ENCODE measurements around the gene NXN.
"Not testable (repeated sequence)": the region's sequence is repeated elsewhere in the genome, so short reads cannot be mapped to it uniquely, and the experiment has no call there.

The NXN gene

DNA sequence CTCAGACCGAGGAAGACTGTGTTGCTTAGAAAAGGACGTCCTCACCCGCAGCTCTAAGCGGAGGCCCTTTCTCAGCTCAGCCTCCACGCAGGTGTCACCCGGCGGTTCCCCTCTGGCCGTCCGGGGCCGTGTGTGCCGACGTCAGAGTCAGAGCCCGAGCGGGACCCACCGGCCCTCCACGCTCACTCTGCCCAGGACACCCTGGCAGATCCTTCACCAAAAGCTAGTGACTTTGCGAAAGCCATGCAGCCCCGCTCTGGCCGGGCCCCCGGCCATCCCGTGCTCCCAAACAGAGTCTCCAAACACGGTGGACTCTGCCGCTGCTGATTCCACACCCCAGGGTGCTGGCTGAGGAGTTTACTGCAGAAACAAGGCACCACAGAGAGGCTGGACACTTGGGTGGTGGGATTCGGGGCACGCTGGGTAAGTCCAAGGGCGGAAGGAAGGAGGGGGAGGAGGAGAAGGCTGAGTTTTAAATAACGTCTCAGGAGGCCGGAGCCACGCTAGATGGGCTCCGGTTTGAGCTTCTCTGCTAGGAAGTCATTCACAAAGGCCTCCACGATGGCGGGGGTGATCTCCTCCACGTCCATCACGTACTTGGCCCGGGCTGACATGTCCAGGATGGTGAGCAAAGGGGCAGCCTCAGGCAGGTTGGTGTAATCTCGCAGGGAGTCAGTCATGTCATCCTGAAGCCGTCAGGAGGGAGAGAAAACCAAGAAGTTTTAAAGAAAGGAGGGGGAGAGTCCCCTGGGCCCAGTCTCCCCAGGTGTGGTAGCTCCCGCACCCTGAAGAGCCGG is 178.9 kb downstream of the NXN start:
- no peak for DNase-seq (ENCODE audit: low read depth in 2 of 2)

DNA sequence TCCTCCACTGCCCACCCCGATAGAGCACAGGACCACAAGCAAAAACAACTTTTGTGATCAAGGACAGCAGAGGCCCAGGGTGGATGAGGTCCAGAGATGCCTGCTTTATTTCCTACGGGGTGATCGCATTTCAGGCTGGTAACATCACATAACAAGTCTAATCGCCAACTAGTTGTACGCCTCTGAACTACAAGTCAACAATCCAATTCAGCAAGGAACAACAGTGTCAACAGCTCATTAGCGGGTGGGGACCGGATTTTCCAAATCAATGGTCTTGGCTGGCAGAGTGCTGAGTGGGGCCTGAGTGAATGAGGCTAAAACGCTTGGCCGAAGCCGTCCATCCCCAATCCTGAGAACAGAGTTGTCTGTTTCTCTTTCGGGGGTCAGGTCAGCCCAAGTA is 180.3 kb downstream of the NXN start:
- no peak for DNase-seq (ENCODE audit: low read depth in 2 of 2)

DNA sequence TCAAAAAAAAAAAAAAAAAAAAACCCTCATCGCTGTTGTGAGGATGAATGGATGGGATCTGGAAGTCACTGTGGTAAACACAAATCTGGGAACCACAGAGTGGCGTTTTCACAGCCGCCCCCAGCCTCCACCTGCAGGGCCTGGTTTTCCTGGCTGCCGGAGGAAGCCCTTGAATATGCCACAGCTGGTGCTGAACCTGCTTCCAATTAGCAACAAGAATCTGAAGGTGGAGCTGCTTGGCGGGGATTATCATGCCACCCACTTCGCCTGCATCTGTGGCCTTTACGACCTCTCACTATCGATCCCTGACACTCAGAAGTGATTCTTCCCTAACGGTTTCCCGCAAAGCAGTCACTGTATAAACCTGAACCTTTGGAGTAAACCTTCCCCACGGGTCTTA is 181.3 kb downstream of the NXN start:
- DNase-seq (ENCODE audit: low read depth in 2 of 2), result no peak

DNA sequence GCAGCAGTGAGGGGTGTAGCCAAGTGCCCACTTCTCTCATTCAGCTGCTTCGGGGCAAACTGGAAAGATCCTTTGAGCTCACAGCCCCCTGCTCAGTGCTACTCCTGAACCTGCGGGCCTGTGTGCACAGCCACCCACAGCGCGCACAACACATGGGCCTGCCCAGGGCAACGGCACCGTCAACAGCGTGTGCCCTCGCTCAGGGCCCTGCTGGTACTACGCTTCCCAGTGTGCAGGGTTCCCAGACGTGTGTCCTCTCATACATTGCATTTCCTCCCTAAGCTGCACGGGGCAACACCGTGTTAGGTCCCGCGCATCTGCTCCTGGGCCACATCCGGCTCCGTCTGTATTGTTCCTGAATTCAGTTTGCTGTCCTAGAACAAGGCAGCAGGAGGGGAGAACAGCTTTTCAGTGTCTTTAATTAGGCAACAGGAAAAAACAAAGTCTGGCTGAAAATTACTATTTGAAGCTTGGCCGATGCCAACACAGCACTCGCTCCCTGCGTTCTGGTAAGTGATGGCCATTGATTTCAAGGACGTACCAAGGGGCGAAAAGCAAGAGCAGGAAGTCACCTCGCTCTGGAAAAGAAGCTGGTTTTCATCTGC is 182.2 kb downstream of the NXN start:
- no peak for DNase-seq (ENCODE audit: low read depth in 2 of 2)

DNA sequence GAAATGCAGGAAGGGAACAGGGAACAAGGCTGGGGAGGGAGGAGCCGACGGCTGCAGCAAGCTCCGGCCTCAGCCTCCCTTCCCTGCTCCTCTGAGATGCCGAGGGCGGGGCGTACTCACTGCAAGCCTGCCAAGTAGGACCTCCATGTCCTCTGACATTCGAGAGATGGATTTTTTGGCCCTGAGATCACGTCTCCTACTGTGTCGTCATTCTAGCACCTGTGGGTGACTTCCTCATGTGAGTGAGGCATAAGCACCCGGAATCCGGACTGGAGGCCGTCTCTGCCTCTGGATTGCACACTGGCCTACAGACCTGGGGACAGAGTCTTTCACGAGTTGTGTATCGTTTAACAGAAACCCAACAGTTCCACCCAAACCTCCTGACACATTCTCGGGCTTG is 183.0 kb downstream of the NXN start:
- no peak for DNase-seq (ENCODE audit: low read depth in 2 of 2)

DNA sequence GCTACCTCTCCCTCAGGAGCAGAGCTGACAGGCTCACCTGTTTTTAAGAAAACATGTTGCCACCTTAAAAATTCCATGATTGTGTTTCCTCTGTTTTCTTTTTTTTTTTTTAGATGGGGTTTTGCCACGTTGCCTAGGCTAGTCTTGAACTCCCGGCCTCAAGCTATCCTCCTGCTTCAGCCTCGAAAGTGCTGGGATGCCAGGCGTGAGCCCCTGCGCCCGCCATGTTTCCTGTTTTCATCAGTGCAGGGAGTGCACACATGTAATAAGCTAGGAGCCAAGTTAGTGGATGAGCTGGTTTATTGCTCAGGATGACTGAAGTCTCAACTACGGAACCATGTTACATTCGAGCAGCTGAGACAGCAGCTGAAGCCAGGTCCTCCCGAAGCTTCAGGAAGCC is 183.9 kb downstream of the NXN start:
- no peak for DNase-seq (ENCODE audit: low read depth in 2 of 2)

DNA sequence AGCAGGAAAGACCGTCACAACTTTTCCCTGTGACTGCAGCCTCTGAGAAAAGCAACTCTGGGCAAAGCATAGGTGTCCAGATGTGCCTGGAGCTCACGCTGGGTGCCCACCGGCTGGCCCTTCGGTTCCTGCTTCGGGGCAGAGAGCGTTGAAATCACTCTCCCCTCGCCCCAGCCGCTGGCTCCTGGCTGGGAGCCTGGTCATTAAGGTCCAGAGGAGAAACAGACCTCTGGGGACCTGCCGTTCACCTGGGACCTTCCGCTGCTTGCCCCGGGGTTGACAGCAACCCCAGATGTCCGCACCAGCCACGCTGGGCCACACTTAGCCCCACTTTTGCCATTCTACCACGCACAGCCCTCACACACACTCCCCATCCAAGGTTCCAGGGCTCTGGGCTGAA is 184.3 kb downstream of the NXN start:
- no peak for DNase-seq (ENCODE audit: low read depth in 2 of 2)

DNA sequence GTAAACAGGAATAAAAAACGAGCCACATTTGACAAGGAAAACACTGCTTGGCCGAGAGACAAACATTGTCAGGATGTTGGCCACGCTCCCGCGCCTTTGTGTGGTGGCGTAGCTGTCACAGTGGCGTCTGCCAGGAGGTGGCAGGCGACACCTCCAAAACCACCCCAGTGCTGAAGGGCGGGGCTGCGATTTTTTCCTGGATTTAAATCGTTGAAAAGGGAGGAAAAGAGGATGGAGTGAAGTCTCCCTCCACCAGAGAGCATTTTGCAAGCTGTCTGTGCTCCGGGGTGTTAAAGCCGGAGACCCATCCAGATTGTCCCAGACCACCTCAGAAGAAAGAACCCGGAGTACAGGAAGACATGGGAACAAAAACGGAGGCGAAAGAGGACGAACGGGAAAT is 184.7 kb downstream of the NXN start:
- DNase-seq (ENCODE audit: low read depth in 2 of 2), result peak; percentile 25

DNA sequence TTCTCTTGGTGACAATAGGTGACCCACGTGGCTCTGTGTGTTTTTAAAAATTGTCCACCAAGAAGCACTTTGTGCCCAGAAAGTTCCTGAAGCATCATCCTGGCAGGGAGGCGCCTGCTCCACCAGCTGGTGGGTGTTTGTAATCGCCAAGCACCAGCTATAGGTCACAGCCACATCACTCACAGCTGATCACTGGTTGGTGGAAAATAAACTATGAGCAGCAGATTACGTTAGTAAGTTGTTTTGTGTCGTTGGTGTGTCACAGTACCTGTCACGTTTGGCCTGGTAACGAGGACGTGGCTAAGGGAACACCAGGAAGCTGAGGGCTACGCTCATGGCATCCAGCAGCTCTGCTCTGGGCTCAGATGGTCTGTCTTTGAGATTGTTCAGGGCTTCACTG is 187.3 kb downstream of the NXN start:
- DNase-seq (ENCODE audit: low read depth in 2 of 2), result no peak

DNA sequence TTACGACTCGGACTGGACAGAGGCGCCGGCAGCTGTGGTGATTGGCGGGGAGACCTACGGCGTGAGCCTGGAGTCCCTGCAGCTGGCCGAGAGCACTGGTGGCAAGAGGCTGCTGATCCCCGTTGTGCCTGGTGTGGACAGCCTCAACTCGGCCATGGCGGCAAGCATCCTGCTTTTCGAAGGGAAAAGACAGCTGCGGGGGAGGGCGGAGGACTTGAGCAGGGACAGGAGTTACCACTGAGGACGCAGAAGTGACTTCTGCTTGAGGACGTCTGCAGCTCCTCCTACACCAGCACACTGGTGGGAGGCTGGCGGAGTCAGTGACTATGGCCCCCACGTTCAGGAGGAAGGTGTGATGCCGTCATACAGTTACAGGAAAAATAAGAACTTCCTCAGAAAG is 187.7 kb downstream of the NXN start:
- no peak for DNase-seq (ENCODE audit: low read depth in 2 of 2)

DNA sequence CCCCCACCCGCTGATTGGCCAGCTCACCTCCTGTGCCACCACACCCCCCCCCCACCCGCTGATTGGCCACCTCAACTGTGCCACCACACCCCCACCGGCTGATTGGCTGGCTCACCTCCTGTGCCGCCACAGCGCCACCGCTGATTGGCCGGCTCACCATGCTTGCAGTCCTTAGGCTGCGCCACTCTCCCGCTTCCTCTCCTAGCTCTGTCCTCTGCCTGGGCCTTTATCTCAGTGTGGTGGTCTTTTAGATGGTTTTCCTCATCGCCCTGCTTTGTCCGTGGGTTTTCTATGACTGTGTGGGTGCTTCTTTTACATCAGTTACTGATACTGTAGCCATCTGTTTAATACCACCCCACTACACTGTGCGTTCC is 188.7 kb downstream of the NXN start:
- not testable (repeated sequence) for DNase-seq (ENCODE audit: low read depth in 2 of 2)

DNA sequence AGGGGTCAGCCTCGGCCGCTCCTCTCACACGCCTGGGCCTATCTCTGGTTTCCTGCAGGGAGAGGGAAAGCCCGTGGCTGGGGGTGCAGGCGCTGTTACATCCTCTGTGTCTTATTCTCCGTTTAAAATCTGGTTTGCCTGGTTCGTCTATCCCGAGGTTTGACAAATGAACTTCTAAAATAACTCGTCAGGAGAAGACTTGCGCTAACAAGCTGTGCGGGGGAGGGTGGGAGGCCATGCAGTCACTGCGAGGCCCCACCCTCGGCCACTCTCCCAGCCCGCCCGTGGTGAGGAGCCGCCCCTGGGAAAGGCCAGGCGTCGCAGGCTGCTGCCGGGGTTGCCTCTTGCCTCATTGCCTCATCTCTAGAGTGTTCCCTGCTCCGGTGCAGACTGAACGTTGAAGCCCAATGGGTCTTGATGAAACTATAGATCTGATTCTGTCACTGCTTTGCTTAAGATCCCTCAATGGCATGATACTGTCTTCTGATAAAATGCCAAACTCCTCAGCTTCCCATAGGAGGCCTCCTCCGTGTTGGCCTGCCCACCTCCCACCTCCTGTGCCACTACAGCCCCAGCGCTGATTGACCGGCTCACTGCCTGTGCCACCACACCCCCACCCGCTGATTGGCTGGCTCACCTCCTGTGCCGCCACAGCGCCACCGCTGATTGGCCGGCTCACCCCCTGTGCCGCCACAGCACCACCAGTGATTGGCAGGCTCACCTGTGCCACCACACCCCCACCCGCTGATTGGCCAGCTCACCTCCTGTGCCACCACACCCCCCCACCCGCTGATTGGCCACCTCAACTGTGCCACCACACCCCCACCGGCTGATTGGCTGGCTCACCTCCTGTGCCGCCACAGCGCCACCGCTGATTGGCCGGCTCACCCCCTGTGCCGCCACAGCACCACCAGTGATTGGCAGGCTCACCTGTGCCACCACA is 189.4 kb downstream of the NXN start:
- not testable (repeated sequence) for DNase-seq (ENCODE audit: low read depth in 2 of 2)

DNA sequence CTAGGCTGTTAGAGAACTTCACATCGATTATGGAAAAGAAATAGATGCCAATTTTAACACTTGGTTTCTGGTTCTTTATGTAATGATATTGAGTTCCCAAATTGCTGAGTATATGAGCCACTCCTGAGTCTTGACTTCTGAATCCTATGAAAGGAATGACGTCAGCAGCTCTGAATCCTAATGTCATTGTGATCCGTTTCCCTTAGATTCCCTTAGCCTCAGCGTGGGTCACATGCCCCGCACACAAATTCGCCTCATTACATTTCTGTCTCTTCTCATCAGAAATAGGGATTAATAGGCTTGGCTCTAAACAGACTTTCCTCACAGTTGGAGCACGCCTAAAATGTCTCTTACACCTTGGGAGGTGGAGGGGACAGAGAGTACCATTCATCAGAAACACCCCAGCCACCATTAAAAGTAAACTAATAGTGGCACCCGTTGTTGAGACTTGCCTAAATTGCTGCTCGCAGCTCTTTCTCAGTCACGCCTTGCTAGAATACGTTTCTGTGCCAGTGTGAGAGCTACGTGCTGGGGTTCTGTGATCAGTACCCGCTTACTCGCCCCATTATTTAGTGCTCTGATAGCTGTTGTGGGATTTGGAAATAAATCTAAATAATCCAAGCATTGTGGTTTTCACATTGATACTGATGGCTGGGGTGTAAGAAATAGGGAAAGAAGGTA is 190.3 kb downstream of the NXN start:
- no peak for DNase-seq (ENCODE audit: low read depth in 2 of 2)

DNA sequence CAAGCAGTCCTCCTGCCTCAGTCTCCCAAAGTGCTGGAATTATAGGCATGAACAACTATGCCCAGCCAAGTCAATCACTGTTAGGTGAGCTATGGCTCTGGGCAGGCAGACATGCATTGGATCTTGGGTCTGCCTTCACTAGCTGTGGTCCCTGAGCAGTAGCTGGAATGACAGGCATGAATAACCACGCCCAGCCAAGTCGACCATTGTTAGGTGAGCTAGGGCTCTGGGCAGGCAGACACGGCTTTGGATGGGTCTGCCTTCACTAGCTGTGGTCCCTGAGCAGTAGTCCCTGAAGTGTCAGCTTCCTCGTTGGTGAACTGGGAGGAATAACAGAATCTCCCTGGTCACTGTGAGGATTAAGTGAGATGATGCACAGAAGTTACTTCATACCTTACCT is 191.0 kb downstream of the NXN start:
- no peak for DNase-seq (ENCODE audit: low read depth in 2 of 2)

DNA sequence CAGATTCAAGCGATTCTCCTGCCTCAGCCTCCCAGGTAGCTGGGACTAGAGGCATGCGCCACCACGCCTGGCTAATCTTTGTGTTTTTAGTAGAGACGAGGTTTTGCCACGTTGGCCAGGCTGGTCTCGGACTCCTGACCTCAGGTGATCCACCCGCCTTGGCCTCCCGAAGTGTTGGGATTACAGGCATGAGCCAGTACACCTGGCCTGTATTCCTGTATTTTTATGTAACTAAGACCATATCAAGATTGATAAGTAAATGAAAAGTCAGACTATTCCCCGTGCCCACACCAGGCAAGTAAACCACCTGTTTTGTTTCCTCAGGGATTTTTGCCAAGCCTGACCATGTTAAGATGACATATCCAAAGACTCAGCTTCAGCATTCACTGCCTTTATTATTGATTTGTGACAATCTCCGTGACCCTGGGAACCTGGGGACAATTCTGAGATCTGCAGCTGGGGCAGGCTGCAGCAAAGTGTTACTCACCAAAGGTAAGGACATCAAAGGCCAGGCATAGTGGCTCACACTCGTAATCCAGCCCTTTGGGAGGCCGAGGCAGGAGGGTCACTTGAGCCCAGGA is 191.8 kb downstream of the NXN start:
- no peak for DNase-seq (ENCODE audit: low read depth in 2 of 2)

DNA sequence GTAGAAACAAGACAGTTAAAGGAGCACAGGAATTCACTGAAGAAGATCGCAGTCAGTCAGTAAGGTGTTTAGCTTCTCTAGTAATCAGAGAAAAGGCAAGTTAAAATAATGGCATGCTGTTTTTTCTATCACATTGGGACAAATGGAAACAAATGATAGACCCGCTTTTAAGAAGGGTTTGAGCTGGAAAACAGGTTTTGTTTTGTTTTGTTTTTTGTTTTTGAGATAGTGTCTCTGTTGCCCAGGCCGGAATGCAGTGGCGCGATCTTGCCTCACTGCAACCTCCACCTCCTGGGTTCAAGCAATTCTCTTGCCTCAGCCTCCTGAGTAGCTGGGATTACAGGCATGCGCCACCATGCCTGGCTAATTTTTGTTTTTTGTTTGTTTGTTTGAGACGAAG is 193.7 kb downstream of the NXN start:
- not testable (repeated sequence) for DNase-seq (ENCODE audit: low read depth in 2 of 2)

DNA sequence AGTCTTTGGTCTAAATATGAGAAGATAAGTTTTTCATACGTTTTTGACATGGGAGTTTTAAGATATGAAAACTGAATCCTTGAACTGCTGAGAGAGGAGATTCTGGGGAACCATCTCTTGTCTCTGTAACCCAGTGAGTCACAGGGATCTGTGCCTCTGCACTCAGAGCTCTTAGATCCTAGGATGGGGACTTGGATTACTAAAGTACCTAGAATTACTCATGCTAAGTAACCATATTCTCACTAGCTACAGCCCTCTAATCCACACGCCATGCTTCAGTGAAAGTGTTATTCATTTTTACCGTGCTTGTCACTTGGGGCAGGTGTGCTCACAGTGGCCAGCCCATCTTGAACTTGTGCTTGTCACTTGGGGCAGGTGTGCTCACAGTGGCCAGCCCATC is 195.4 kb downstream of the NXN start:
- DNase-seq (ENCODE audit: low read depth in 2 of 2), result no peak

DNA sequence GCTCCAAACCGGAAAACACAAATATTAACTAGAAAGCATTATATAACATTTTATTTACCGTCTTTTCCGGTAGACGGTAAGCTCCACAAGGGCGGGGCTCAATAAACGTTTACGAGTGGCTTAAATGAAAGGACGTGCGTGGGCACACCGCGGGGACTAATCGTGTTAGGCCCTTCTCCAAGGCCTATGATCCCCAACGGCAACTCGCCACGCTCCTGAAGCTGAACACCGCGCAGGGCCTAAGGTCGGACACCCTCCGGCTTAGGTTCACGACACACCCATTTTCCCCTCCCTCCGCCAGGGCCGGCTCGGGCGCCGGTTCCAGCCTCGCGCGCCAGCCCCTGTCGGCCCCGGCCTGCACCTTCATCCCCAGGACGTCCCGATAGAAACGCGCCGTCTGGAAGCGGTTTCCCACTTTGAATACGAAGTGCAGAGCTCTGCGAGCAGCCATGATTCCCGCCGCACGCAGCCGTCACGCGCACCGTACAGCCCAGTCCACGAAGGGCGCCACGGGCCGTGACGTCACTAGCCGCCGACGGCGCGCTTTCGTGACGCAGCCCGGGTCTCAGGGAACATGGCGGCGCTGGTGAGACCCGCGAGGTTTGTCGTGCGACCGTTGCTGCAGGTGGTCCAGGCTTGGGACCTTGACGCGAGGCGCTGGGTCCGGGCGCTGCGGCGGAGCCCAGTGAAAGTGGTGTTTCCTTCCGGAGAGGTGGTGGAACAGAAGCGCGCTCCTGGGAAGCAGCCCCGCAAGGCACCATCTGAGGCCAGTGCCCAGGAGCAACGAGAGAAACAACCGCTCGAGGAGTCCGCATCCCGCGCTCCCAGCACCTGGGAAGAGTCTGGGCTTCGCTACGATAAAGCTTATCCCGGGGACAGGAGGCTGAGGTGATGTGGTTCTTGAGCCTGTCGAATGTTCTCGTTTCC is 197.5 kb downstream of the NXN start, which contains the start of the genes GLOD4 and MRM3:
TSS of gene GLOD4 (minus strand) at position 476 of the 927 bp plus-strand sequence. CDS start at position 451, 25 bp downstream.
TSS of gene MRM3 (plus strand) at position 549 of the 927 bp plus-strand sequence. CDS start at position 575, 26 bp downstream.
- peak; percentile 92 for DNase-seq (ENCODE audit: low read depth in 2 of 2)

DNA sequence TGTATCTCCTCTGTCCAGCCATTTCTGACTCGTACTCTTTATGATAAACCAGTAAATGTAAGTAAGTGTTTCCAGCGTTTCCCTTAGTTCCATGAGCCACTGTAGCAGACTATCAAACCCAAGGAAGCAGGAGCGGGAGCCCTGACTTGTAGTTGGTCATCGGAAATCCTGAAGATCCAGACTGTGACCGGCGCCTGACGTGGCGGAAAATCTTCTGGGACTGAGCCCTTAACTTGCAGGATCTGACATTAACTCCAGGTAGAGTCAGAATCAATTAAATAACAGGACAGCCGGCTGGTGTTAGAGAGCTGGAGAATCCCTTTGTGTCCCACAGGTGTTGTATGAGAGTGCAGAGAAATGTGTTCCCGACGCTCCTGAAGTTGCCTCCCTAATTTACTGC is 201.5 kb downstream of the NXN start:
- no peak for DNase-seq (ENCODE audit: low read depth in 2 of 2)

DNA sequence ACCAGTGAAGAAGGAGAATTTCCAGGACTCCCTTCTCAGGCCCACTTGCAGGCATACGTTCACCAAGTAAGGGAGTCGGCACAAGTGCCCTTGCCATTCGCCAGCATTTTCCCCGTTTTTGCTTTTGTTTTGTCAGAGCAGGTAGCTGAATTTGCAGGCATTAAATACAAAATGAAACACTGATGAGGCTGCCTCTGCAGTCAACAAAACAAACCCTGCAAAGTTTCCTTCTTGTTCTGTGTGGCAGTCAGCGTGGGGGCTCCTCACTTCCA is 205.3 kb downstream of the NXN start:
- DNase-seq (ENCODE audit: low read depth in 2 of 2), result no peak

Measured in activated CD4-positive, alpha-beta T cell treated with anti-CD3 and anti-CD28 coated beads for 24 hours (primary cell).